ENCODE results near the gene SLC22A6.

- TF ChIP-seq CTCF (IDR thresholded peaks at IDR 0.05) (no peak), POLR2A (IDR thresholded peaks at IDR 0.05) (no peak), POLR2AphosphoS5 (IDR thresholded peaks at IDR 0.05) (no peak)
Measured at GRCh38 chr11:62980133-62980760, 4.5 kb downstream of the SLC22A6 start.

Measured in prostate gland (tissue), 2 donors.